ENCODE measurements around the gene IKZF5.

Gene IKZF5

GRCh38 chr10:123017421-123018165 lies 9.0 kb upstream of the IKZF5 start:
- DNase-seq (ENCODE audit: low read depth in 4 of 4, low spot score in 1 of 4) = no peak

DNA sequence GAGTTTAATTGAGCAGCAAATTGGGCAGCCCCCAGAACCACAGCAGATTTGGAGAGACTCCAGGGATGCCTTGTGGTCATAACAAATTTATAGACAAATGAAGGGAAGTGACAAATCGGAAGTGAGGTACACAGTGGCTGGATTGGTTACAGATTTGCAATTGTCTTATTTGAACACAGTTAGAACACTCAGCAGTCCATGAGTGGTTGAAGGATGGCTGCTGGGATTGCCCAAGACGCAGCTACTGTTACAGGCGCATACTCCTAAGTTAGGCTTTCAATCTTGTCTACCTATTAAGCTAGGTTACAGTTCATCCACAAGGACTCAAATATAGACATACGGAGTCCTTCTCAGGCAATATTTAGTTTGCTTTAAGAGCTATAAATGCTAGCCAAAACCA lies 7.6 kb upstream of the IKZF5 start:
- no peak for DNase-seq (ENCODE audit: low read depth in 4 of 4, low spot score in 1 of 4)

GRCh38 chr10:123014772-123015171 lies 6.2 kb upstream of the IKZF5 start:
- DNase-seq (ENCODE audit: low read depth in 4 of 4, low spot score in 1 of 4) = no peak

GRCh38 chr10:123013456-123014419 lies 5.1 kb upstream of the IKZF5 start:
- DNase-seq (ENCODE audit: low read depth in 4 of 4, low spot score in 1 of 4) = no peak

DNA sequence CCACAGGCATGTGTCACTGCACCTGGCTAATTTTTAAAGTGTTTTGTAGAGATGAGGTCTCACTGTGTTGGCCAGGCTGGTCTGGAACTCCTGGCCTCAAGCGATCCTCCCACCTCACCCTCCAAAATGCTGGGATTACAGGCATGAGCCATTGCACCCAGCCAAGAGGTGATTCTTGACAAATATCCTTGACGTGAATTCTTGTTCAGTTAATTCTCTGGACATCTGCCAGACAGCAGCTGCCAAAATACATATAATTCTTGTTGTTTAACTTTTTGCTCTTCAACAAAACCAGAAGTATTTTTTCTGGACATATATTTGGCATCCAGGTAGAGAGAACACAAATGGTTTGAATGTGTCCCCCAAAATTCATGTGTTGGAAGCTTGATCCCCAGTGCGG lies 3.4 kb upstream of the IKZF5 start:
- DNase-seq (ENCODE audit: low read depth in 4 of 4, low spot score in 1 of 4) = no peak

DNA sequence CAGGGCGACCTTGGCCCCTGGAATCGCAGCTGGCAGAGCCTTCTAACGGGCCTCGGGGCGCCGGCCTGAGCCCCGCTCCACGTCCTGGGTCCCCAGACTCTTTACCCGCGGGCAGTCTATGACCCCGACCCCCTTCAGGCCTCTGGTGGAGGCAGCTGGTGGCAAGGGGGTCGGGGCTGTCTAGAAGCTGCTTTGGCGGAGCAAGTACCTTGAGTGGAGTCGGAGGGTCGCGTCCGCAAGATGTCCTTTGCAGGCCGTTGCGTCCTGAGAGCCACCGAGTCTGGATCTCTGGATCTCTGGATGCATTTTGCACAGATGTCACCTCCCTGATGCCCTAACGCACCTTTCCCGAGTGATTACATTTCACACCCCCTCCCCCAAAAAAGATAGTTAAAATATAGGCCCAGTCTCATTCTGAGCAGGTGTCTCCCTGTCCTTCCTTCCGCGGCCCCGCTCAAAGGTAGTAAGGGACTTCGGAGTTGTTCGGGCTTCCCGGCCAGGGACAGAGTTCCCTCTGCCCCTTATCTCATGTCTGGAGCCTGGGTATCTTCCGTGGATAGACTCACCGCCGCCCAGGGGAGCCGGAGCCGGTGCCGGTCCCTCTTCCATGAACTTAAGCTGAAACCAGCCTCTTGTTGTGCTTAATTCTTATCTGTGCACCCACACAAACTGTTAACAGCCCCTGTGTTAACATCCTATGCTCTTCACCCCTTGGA lies 668 bp upstream of the IKZF5 start:
- DNase-seq (ENCODE audit: low read depth in 4 of 4, low spot score in 1 of 4) = peak in 3 of 4 experiments; percentile 0 to 15 (median 0)

DNA sequence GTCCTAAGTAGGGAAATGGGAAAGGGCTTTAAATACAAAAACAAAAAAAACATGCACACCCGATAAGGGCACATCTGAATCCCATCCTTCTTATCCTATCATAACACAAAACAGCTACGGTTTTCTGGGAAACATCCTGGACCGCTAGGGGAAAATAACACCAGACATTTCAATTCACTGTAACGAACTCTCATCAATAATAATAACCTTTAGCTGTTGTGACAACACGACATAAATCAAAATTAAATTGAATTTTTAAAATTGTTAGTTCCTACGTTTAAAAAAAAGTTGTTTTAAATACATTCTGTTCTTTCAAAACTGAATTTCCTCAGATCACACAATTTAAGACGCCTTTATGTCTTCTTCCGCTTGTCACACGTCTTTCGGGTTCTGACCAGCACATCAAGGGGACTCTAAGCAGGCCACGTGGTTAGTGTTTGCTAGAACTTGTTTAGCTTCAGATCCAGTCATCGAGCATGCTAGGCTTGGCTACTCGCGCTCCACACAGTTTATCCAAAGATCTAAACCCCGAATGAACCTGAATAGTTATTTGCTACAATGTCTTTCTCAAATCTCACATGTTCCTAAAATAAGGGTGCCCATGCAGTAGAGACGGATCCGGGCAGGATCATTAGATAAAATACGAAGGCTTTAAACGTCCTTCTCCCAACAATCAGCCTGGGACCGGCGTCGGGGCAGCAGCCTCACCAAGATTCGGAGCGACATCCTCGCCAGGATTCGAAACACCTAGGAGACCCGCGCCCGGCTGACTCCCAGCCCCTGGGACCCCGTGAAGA lies 839 bp downstream of the IKZF5 start:
- DNase-seq (ENCODE audit: low read depth in 4 of 4, low spot score in 1 of 4) = peak; percentile 10 to 34 (median 26)

GRCh38 chr10:123004298-123004697 lies 4.3 kb downstream of the IKZF5 start:
- DNase-seq (ENCODE audit: low read depth in 4 of 4, low spot score in 1 of 4) = no peak

GRCh38 chr10:123001370-123001769 lies 7.2 kb downstream of the IKZF5 start:
- DNase-seq (ENCODE audit: low read depth in 4 of 4, low spot score in 1 of 4) = no peak

DNA sequence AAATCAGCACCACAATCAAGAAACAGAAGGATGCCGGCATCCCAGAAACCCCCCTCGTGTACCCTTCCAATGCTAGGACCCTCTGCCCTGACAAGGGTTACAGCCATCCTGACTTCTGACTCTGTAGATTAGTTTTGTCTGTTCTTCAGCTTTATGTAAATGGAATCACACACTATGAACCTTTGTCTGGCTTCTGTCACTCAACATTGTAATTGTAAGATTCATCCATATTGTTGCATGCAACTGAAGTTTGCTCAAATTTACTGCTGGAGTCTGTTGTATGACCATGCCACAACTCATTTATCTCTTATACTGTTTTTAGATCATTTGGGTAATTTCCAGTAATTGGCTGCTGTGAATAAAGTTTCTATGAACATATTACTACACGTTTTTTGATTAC lies 8.4 kb downstream of the IKZF5 start:
- DNase-seq (ENCODE audit: low read depth in 4 of 4, low spot score in 1 of 4) = no peak

- DNase-seq (ENCODE audit: low read depth in 4 of 4, low spot score in 1 of 4) = no peak
Measured at GRCh38 chr10:122999347-122999746, 9.2 kb downstream of the IKZF5 start.

GRCh38 chr10:122998934-122999333 lies 9.7 kb downstream of the IKZF5 start:
- DNase-seq (ENCODE audit: low read depth in 4 of 4, low spot score in 1 of 4) = no peak

GRCh38 chr10:122998360-122998917 lies 10.2 kb downstream of the IKZF5 start:
- DNase-seq (ENCODE audit: low read depth in 4 of 4, low spot score in 1 of 4) = no peak

- no peak for DNase-seq (ENCODE audit: low read depth in 4 of 4, low spot score in 1 of 4)
Measured at GRCh38 chr10:122997864-122998263, 10.7 kb downstream of the IKZF5 start.

DNA sequence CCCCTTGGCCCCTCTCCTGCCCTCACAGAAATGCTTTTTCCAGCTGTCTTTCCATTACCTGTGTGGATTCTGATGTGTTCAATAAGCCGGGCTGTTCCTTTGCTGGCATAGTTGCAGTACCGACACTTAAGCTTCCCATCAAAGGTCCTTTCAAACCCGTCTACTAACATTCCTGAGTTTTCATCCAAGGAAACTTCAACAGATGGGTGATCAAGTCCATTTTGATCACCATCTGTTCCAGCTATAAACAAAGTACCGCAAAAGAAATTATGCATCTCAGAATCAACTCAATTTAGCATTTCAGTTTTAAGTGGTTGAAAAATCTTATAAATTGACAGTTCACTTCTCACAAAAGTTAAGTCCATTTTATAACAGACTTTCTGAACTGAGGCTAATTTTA lies 12.7 kb downstream of the IKZF5 start:
- DNase-seq (ENCODE audit: low read depth in 4 of 4, low spot score in 1 of 4) = no peak

DNA sequence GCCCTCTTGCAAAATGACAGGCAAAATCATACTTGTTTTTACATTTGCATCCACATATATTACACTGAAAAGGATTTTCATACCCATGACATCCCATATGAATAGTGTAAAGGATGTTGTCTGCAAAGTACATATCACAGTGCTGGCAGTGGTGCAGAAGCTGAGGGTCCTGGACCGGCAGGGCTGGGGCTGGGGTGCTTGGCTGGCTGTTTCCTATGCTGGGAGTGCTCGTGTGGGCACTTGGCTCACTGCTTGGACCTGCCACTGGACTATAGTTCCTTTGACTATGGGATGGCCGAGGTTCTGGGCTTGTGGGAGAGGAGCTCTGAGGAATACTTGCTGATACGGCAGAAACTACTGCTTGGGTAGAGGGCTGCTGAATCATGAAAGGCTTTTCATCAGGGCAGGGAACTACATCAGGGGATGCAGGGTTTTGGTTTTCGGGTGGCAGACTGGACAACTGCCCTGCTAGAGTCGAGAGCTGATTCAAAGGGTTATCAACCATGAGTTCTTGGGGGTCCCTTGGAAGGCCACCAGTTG lies 14.7 kb downstream of the IKZF5 start:
- DNase-seq (ENCODE audit: low read depth in 4 of 4, low spot score in 1 of 4) = no peak

- DNase-seq (ENCODE audit: low read depth in 4 of 4, low spot score in 1 of 4) = no peak
Measured at GRCh38 chr10:122992031-122992585, 16.5 kb downstream of the IKZF5 start.

DNA sequence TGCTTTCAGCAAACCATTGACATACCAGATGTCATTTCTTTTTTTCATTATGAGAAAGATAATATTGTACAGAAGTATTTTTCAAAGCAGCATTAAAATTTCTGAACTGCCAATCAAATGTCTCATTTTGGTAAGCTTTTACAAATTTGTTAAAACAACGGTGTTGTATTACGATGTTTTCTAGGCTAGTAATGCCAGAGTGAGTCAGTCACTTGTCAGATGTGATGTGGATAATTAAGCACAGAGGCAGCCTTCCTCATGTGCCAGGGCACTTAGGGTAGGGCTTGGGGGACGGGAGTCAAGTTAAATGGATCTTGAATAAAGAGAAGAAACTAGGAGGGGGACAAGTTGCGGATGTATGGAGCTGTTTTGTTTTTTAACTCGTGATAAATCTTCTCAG lies 18.3 kb downstream of the IKZF5 start:
- DNase-seq (ENCODE audit: low read depth in 4 of 4, low spot score in 1 of 4) = no peak

GRCh38 chr10:122988501-122988900 lies 20.1 kb downstream of the IKZF5 start:
- no peak for DNase-seq (ENCODE audit: low read depth in 4 of 4, low spot score in 1 of 4)

DNA sequence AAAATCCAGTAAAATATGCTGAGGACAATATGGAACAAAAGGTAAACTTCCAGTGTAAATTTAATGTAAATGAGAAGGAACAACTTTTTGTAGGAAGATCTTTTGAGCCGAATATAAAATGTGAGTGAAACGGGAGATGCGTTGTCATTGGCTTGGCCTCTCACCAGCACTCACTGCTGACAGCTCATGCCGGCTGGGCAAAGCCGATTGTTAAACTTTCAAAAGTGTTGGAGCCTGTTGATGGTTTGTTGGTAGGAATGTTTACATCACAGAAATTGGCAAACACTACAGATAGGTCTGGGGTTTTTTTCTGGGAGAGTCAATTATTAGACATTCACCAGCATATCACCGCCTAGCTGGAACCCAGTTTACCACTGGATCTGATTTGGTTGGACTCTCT lies 22.3 kb downstream of the IKZF5 start:
- no peak for DNase-seq (ENCODE audit: low read depth in 4 of 4, low spot score in 1 of 4)
